GM19035 (cell line): ENCODE data around the gene MYO5A.
"Not testable (repeated sequence)": the region's sequence is repeated elsewhere in the genome, so short reads cannot be mapped to it uniquely, and the experiment has no call there.

Experiments
- ATAC-seq: cut with Tn5 transposase; IDR thresholded peaks from one replicate; pipeline ENCODE4 v1.9.1; 2021; ENCODE audit not compliant: unreplicated experiment

Gene MYO5A

GRCh38 chr15:52528564-52529340, at the start of gene MYO5A:
TSS of gene MYO5A (minus strand) at chr15:52528880. CDS start at chr15:52528806, 74 bp downstream.
- ATAC-seq = peak; percentile 79

GRCh38 chr15:52576692-52577091, 48.0 kb upstream of the MYO5A start:
- ATAC-seq = no peak

- not testable (repeated sequence) for ATAC-seq
These were observed 46.9 kb upstream of the MYO5A start for GRCh38 chr15:52575573-52575972.

GRCh38 chr15:52575072-52575471, 46.4 kb upstream of the MYO5A start:
- no peak for ATAC-seq

- not testable (repeated sequence) for ATAC-seq
These were observed 45.9 kb upstream of the MYO5A start for GRCh38 chr15:52574623-52575022.

- peak; percentile 59 for ATAC-seq
These were observed 40.2 kb upstream of the MYO5A start, which contains the start of gene ARPP19 for GRCh38 chr15:52568601-52569585. TSS of gene ARPP19 (minus strand) at chr15:52569030. CDS start at chr15:52568892, 138 bp downstream.

GRCh38 chr15:52567871-52568600, 39.4 kb upstream of the MYO5A start:
- no peak for ATAC-seq

GRCh38 chr15:52566889-52567288, 38.2 kb upstream of the MYO5A start:
- ATAC-seq = no peak

- peak; percentile 49 for ATAC-seq
These were observed 37.0 kb upstream of the MYO5A start for GRCh38 chr15:52565417-52566358.

GRCh38 chr15:52563501-52564060, 34.9 kb upstream of the MYO5A start:
- no peak for ATAC-seq

- peak; percentile 33 for ATAC-seq
These were observed 30.9 kb upstream of the MYO5A start for GRCh38 chr15:52559575-52559974.

- ATAC-seq = peak; percentile 25
These were observed 30.3 kb upstream of the MYO5A start for GRCh38 chr15:52559022-52559421.

- peak; percentile 76 for ATAC-seq
These were observed 29.5 kb upstream of the MYO5A start for GRCh38 chr15:52558196-52558595.

- ATAC-seq = no peak
These were observed 28.6 kb upstream of the MYO5A start for GRCh38 chr15:52557274-52557641.

GRCh38 chr15:52556524-52557273, 28.0 kb upstream of the MYO5A start:
- no peak for ATAC-seq

- no peak for ATAC-seq
These were observed 23.6 kb upstream of the MYO5A start for GRCh38 chr15:52552303-52552702.

- no peak for ATAC-seq
These were observed 23.1 kb upstream of the MYO5A start for GRCh38 chr15:52551762-52552161.

GRCh38 chr15:52551186-52551585, 22.5 kb upstream of the MYO5A start:
- not testable (repeated sequence) for ATAC-seq
